Measurements from ENCODE around the gene FAAP20. TPM values are rescaled to one million over a fixed set of nuclear protein-coding genes. Genes with fewer than 3 reads are reported as not detected.
"Not testable (repeated sequence)": the region's sequence is repeated elsewhere in the genome, so short reads cannot be mapped to it uniquely, and the experiment has no call there.

FAAP20 gene
- total RNA-seq, 1 donor from 2014 or later: 50.9 TPM

- Histone ChIP-seq H3K36me3 (peaks cover 50% of the 10 kb centered on the region), H3K4me3 (no peak overlapping the region), H3K27ac (peak overlapping the region; percentile 58), H3K9me3 (no peaks in the 10 kb centered on the region), H3K4me1 (peaks cover 9% of the 10 kb centered on the region), H3K27me3 (ENCODE audit: low read depth) (no peaks in the 10 kb centered on the region)
- no peak for DNase-seq
- intact Hi-C loops (cut with DNase I): no loop called here
- peak in 1 of 2 donors; percentile 39 for ATAC-seq
- no peak for TF ChIP-seq CTCF (IDR thresholded peaks at IDR 0.05)
Observed at GRCh38 chr1:2150801-2151200, 43.8 kb downstream of the FAAP20 start.

GRCh38 chr1:2148691-2149090 lies 45.9 kb downstream of the FAAP20 start:
- Histone ChIP-seq H3K4me3 (no peak overlapping the region), H3K9me3 (no peaks in the 10 kb centered on the region), H3K27me3 (ENCODE audit: low read depth) (no peaks in the 10 kb centered on the region), H3K27ac (peak overlapping the region; percentile 73), H3K36me3 (peaks cover 57% of the 10 kb centered on the region), H3K4me1 (peaks cover 9% of the 10 kb centered on the region)
- peak; percentile 61 for DNase-seq
- intact Hi-C loops (cut with DNase I): no loop called here
- ATAC-seq: peak; percentile 40 to 56
- TF ChIP-seq CTCF (IDR thresholded peaks at IDR 0.05): no peak

- H3K4me1 ChIP-seq; H3K4me3 ChIP-seq; H3K27ac ChIP-seq; DNase-seq; H3K9me3 ChIP-seq; intact Hi-C loops (cut with DNase I); ATAC-seq; H3K27me3 ChIP-seq (ENCODE audit: low read depth): not testable (repeated sequence)
- H3K36me3 ChIP-seq: peaks cover 49% of the 10 kb centered on the region
Observed at GRCh38 chr1:2147869-2148268, 46.7 kb downstream of the FAAP20 start.

GRCh38 chr1:2146836-2147517 lies 47.6 kb downstream of the FAAP20 start:
- Histone ChIP-seq H3K27me3 (ENCODE audit: low read depth) (no peaks in the 10 kb centered on the region), H3K4me1 (peaks cover 9% of the 10 kb centered on the region), H3K4me3 (no peak overlapping the region), H3K36me3 (peaks cover 40% of the 10 kb centered on the region), H3K27ac (no peak overlapping the region), H3K9me3 (no peaks in the 10 kb centered on the region)
- TF ChIP-seq CTCF (IDR thresholded peaks at IDR 0.05): no peak
- DNase-seq (no peak), ATAC-seq (no peak)
- intact Hi-C loops (cut with DNase I): no loop called here

GRCh38 chr1:2145946-2146835 lies 48.4 kb downstream of the FAAP20 start:
- no peaks in the 10 kb centered on the region for H3K27me3 ChIP-seq (ENCODE audit: low read depth)
- no peak for TF ChIP-seq CTCF (IDR thresholded peaks at IDR 0.05)
- no peaks in the 10 kb centered on the region for H3K9me3 ChIP-seq
- H3K36me3 ChIP-seq: peaks cover 36% of the 10 kb centered on the region
- peak; percentile 46 for DNase-seq
- H3K27ac ChIP-seq: no peak overlapping the region
- intact Hi-C loops (cut with DNase I): no loop called here
- peaks cover 9% of the 10 kb centered on the region for H3K4me1 ChIP-seq
- no peak overlapping the region for H3K4me3 ChIP-seq
- ATAC-seq: no peak

Data from lower lobe of right lung (tissue), 2 donors.